ENCODE results near the gene EIF1AD.

Gene EIF1AD

DNA sequence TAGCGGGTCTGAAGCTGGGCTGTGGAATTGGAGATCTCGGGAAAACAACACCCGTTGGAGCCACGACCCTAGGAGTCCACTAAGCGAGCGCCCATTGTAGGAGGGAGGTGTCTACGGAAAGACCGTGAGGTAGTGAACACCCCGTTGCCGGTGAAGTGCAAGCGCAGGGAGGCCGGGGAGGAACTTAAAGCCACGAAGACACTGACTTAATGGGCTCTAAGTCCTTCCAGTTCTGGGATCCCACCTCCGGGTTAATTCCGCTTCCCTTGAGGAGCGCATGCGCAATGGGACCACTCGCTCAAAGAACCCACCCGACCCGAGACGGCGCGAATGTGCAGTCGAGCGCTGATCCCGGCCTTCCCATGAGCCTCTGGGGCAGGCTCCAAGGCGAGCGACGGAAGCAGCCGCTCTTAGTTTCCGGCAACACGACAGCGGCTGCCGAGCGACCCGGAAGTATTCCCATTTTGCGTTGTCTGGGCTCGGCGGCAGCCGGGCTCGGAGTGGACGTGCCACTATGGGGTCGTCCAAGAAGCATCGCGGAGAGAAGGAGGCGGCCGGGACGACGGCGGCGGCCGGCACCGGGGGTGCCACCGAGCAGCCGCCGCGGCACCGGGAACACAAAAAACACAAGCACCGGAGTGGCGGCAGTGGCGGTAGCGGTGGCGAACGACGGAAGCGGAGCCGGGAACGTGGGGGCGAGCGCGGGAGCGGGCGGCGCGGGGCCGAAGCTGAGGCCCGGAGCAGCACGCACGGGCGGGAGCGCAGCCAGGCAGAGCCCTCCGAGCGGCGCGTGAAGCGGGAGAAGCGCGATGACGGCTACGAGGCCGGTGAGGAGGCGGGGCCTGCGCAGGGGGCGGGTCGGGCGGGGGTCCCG, 40.5 kb downstream of the EIF1AD start, which contains the start of gene SART1:
Gene SART1, plus strand, starts transcription at position 468 of the 874 bp plus-strand sequence. Its CDS starts 47 bp downstream, at position 515.
- peaks cover 24 to 28% (median 28%) of the 10 kb centered on the region in 3 donors for H3K36me3 ChIP-seq
- peaks cover 0 to 15% of the 10 kb centered on the region in 2 donors for H3K27me3 ChIP-seq
- TF ChIP-seq, protein P1, sequence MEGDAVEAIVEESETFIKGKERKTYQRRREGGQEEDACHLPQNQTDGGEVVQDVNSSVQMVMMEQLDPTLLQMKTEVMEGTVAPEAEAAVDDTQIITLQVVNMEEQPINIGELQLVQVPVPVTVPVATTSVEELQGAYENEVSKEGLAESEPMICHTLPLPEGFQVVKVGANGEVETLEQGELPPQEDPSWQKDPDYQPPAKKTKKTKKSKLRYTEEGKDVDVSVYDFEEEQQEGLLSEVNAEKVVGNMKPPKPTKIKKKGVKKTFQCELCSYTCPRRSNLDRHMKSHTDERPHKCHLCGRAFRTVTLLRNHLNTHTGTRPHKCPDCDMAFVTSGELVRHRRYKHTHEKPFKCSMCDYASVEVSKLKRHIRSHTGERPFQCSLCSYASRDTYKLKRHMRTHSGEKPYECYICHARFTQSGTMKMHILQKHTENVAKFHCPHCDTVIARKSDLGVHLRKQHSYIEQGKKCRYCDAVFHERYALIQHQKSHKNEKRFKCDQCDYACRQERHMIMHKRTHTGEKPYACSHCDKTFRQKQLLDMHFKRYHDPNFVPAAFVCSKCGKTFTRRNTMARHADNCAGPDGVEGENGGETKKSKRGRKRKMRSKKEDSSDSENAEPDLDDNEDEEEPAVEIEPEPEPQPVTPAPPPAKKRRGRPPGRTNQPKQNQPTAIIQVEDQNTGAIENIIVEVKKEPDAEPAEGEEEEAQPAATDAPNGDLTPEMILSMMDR (IDR thresholded peaks at IDR 0.05): no peak
- H3K4me1 ChIP-seq: peaks cover 6 to 33% (median 28%) of the 10 kb centered on the region in 4 donors
- H3K9me3 ChIP-seq: no peaks in the 10 kb centered on the region
- peak; percentile 98 to 99 for DNase-seq
- intact Hi-C loops (cut with DNase I; ENCODE audit: low total_unique reads): loop anchor here (5.0 kb wide), 2 partner anchors 39 to 41 kb away; partner anchors contain the start of genes BANF1 and EIF1AD
- peak within 1 kb of the TSS; percentile 97 to 98 for H3K4me3 ChIP-seq
- H3K27ac ChIP-seq: peak within 1 kb of the TSS; percentile 88 to 95

DNA sequence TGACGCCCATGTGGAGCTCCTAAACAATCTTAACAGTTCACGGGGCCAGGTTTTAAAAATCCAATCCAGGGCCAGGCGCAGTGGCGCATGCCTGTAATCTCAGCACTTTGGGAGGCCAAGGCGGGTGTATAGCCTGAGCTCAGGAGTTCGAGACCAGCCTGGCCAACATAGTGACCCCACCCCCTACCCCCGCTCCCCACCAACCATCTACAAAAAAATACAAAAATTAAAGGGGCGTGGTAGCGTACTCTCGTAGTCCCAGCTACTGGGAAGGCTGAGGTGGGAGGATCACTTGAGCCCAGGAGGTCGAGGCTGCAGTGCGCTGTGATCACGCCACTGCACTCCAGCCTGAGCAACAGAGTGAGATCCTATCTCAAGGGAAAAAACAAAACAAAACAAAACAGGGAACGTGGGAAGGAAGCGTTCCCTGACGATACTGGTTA, 41.1 kb downstream of the EIF1AD start:
- H3K27ac ChIP-seq: peak overlapping the region; percentile 88 to 95
- DNase-seq: no peak
- H3K4me3 ChIP-seq: peak overlapping the region; percentile 97 to 98
- H3K4me1 ChIP-seq: peaks cover 6 to 33% (median 28%) of the 10 kb centered on the region in 4 donors
- H3K9me3 ChIP-seq: no peaks in the 10 kb centered on the region
- H3K36me3 ChIP-seq: peaks cover 18 to 22% (median 21%) of the 10 kb centered on the region in 3 donors
- TF ChIP-seq, protein P1 (IDR thresholded peaks at IDR 0.05): no peak
- H3K27me3 ChIP-seq: peaks cover 0 to 15% of the 10 kb centered on the region in 2 donors
- intact Hi-C loops (cut with DNase I; ENCODE audit: low total_unique reads): loop anchor here (5.0 kb wide), 2 partner anchors 39 to 41 kb away; partner anchors contain the start of genes BANF1 and EIF1AD

DNA sequence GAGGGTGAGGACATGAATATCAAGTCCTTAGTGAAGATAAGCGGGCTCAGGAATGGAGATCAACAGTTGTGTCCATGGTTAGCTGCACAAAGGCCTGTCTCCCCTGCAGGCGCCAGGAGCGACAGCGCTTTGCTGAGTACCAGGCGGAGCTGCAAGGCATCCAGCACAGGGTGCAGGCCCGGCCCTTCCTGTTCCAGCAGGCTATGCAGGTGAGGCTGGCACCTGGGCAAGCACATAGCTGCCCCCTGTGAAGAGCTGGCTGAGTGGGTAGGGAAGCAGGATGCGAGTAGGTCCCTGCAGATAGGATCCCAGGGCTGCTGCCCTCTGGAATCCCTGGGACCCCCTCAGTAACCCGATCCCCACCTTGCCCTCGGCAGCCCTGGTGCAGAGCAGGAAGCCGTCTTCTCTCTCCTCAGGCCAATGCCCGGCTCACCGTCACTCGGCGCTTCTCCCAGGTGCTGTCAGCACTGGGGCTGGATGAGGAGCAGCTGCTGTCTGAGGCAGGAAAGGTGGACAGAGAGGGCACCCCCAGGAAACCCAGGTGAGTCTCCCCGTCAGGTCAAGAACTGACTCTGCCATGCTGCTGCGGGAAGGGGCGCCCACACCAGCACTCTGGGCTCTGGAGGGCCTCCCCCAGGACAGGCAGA, 43.1 kb downstream of the EIF1AD start:
- Histone ChIP-seq H3K4me1 (peaks cover 6 to 25% (median 24%) of the 10 kb centered on the region in 4 donors), H3K4me3 (no peak overlapping the region), H3K9me3 (no peaks in the 10 kb centered on the region), H3K36me3 (peaks cover 0 to 2% (median 2%) of the 10 kb centered on the region in 3 donors), H3K27me3 (peaks cover 0 to 30% of the 10 kb centered on the region in 2 donors), H3K27ac (no peak overlapping the region)
- intact Hi-C loops (cut with DNase I; ENCODE audit: low total_unique reads): no loop called here
- TF ChIP-seq, protein P1 (IDR thresholded peaks at IDR 0.05): no peak
- no peak for DNase-seq

DNA sequence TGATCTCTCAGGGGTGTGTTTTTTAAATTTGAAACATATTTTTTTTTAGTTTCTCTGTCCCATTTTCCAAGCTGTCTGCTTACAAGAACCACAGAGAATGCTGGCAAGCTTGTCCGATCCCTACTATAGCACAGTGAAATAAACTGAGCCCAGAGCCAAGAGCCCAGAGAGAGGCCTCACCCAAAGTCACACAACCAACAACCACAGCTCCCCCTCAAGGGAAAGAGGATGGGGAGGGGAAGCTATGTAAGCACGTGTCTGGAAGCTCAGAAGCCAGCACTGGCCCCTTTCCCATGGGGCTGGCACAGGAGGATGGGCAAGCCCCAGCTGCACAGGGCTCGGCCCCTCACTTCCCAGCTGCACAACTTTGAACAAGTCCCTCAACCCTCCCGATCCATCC, 43.7 kb downstream of the EIF1AD start:
- Histone ChIP-seq H3K36me3 (no peaks in the 10 kb centered on the region), H3K27ac (no peak overlapping the region), H3K27me3 (peaks cover 0 to 33% of the 10 kb centered on the region in 2 donors), H3K4me1 (peaks cover 6 to 19% (median 18%) of the 10 kb centered on the region in 4 donors), H3K4me3 (no peak overlapping the region), H3K9me3 (no peaks in the 10 kb centered on the region)
- TF ChIP-seq, protein P1 (IDR thresholded peaks at IDR 0.05): no peak
- intact Hi-C loops (cut with DNase I; ENCODE audit: low total_unique reads): no loop called here
- no peak for DNase-seq

DNA sequence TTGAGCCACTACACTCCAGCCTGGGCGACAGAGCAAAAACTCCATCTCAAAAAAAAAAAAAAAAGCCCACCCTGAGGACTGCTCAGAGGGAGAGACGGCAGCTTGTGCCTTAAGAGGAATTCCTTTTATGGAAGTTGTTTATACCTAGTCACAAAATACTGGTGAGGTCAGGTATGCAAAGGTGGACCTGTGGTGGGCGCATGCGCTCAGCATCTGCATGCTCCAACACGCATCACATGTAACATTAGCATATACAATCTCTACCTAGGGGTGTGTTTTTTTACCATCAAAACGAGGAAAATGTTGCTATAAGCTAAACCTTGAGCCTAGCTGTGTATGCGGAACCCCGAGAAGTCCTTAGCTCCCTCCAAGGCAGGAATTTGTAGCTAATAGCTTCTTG, 47.2 kb downstream of the EIF1AD start:
- no peak for DNase-seq
- Histone ChIP-seq H3K27ac (no peak overlapping the region), H3K9me3 (no peaks in the 10 kb centered on the region), H3K4me3 (no peak overlapping the region), H3K4me1 (no peaks in the 10 kb centered on the region), H3K36me3 (no peaks in the 10 kb centered on the region), H3K27me3 (peaks cover 0 to 36% of the 10 kb centered on the region in 2 donors)
- intact Hi-C loops (cut with DNase I; ENCODE audit: low total_unique reads): no loop called here
- TF ChIP-seq, protein P1 (IDR thresholded peaks at IDR 0.05): no peak

All from tibial artery (tissue), 4 donors.